ENCODE measurements around the gene JMY. TPM values are rescaled to one million over a fixed set of nuclear protein-coding genes. Genes with fewer than 3 reads are reported as not detected.

The JMY gene
- total and polyA plus RNA-seq, 2 of the 8 experiments (the other 6 are each of a cell fraction or from before 2014, with no cell fraction given): 2.8 to 13.9 TPM

DNA sequence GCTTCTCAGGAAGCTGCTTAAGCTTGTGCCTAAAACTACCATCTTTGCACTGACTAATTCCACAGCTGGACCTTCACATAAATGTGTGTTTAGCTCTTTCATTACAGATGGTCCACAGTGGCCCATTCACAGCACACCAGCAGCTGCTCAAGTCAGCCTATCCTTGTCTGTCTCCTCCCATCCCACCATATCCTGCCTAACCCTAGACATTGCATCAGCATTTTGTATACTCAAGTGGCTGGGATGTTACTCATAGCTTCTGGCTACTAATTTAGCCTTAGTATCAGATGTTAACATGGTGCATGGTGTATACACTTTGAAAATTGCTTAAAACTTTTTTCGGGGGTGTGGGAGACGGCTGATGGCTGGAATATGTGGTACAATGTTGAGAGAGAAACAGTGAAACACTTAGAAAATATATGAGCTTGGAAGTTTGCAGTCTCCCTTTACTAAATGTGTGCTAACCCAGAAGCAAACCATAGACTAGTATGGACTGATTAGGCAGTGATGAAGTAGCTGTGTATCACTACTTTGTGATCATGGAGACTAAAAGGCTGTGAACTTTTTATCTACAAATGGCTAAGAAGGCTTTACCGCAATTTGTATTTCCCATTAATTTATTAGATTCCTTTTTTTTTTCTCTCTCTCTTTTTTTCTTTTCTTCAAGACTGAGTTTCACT lies 83.1 kb downstream of the JMY start (continued):
- TF ChIP-seq YY1 (IDR thresholded peaks at IDR 0.05; ENCODE audit: low read depth, low read length) (no peak), GTF2F1 (IDR thresholded peaks at IDR 0.05; ENCODE audit: borderline replicate concordance, low read depth, low read length) (no peak), CHD7 (IDR thresholded peaks at IDR 0.05; ENCODE audit: insufficient replicate concordance, low read length) (no peak), E2F6 (IDR thresholded peaks at IDR 0.05) (no peak), BRCA1 (IDR thresholded peaks at IDR 0.05; ENCODE audit: low read depth, low read length) (no peak), MAFK (IDR thresholded peaks at IDR 0.05; ENCODE audit: low read depth, low read length) (no peak), KDM5A (IDR thresholded peaks at IDR 0.05; ENCODE audit: low read length) (no peak), KDM1A (IDR thresholded peaks at IDR 0.05; ENCODE audit: borderline replicate concordance, low read length) (no peak), JUND (IDR thresholded peaks at IDR 0.05; ENCODE audit: low read length) (no peak)
